HepG2 (cell line): ENCODE data around the gene MDFIC. TPM values are rescaled to one million over a fixed set of nuclear protein-coding genes. Genes with fewer than 3 reads are reported as not detected.

Source experiments
- DPF2 ChIP-seq: sonication (generic); formaldehyde crosslinking; IDR thresholded peaks from 2 replicates; pipeline ENCODE4 v1.4.0; 2020; ENCODE audit warnings: mild to moderate bottlenecking, low read depth, missing genetic modification reagents, borderline replicate concordance
- FIP1L1 ChIP-seq: fragments of 200-400 bp; formaldehyde crosslinking; IDR thresholded peaks from 2 replicates; pipeline ENCODE4 v1.6.1; 2018; ENCODE audit warnings: low read depth, mild to moderate bottlenecking, low read length, moderate library complexity, borderline replicate concordance; ENCODE audit not compliant: insufficient read depth
- HNRNPLL ChIP-seq: fragments of 200-400 bp; formaldehyde crosslinking; IDR thresholded peaks from 2 replicates; pipeline ENCODE4 v1.6.1; 2017; ENCODE audit warnings: mild to moderate bottlenecking, low read depth, low read length; ENCODE audit not compliant: poor library complexity, severe bottlenecking
- ZEB1 ChIP-seq: IDR thresholded peaks from 2 replicates; pipeline ENCODE4 v1.6.1; 2012; ENCODE audit warnings: mild to moderate bottlenecking, low read depth, inconsistent platforms; ENCODE audit not compliant: insufficient replicate concordance
- polyA plus RNA-seq, 8 experiments: library from polyadenylated mRNA; depleted of rRNA in 3 of 8; stranded (reverse) in 7 of 8; unstranded in 1 of 8; fragments of >200 nt; fragmentation: Illumina TruSeq in 4 of 8; extraction: Trizol in 4 of 8; gene quantifications; 2 replicates each; pipeline versions ENCODE4 v1.2.1 to v1.2.3, GENCODE V29; 2011 to 2016; ENCODE audit warnings: low read depth in 4 of 8, missing spikeins in 1 of 8, mixed read lengths in 1 of 8; ENCODE audit not compliant: insufficient read depth in 1 of 8
- total RNA-seq, 5 experiments: library from RNA; depleted of rRNA; stranded (reverse); fragments of >200 nt; fragmentation: Illumina TruSeq; extraction: Trizol; gene quantifications; 2 replicates each; pipeline ENCODE4 v1.2.3, GENCODE V29; 2016; ENCODE audit warnings: low read depth in 1 of 5
- TF ChIP-seq, protein P1 (sequence below): sonication (generic); formaldehyde crosslinking; IDR thresholded peaks from 2 replicates; pipeline ENCODE4 v1.4.0; 2020; ENCODE audit warnings: missing genetic modification reagents
- TF ChIP-seq, protein P2 (sequence below): sonication (generic); formaldehyde crosslinking; IDR thresholded peaks from 2 replicates; pipeline ENCODE4 v1.9.0; 2021; ENCODE audit warnings: missing genetic modification reagents, borderline replicate concordance
- TF ChIP-seq, protein P3 (sequence below): sonication (generic); formaldehyde crosslinking; IDR thresholded peaks from 2 replicates; pipeline ENCODE4 v1.4.0; 2020; ENCODE audit warnings: missing genetic modification reagents

MDFIC gene
- total and polyA plus RNA-seq, 2 of the 13 experiments (the other 11 are each of a cell fraction or from before 2014, with no cell fraction given) = 0.13 TPM; not detected in 1

DNA sequence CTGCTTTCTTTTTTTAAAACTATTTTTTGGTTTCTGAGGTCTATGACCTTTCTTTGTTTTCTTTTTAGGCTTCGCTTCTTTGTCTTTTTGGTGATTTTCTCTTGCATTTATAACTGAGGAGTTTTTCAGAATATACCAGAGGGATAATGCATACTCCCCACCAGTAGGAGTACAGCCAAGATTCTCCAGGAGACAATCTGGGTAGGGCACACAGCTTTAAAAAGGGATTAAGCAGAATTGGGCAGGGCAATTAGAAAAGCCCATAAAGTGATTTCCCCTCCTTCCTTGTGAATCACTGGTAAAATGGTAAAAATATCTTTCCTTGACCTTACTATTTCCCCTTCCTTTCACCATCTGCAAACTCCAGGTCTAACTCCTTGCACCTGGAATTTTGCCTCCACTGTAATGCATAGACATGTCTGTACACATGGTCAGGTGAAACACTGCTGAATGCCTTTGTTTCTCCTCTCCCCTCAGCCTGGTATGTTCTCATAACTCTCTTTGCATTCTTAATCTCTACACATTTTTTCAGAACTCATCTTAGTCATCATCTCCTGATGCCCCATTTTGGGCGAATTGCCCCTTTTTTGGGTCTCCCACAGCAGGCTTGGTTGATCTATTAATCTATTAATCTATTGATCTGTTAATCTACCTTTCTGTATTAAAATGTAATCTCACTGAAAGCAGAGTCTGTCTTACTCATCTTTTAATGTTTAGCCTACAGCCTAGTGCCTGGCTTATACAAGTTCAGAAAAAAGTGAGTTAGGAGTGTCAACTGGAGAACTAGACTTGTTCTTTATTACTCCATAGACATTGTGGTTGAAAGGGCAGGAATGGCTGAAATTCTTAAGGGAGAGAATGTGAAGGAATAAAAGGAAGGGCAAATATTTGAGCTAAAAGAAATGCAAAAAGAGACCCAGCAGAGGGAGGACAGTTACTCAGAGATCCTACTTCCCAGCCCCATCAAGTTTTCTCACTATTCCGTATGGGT lies 64.6 kb downstream of the MDFIC start (continued):
- TF ChIP-seq, protein P1, sequence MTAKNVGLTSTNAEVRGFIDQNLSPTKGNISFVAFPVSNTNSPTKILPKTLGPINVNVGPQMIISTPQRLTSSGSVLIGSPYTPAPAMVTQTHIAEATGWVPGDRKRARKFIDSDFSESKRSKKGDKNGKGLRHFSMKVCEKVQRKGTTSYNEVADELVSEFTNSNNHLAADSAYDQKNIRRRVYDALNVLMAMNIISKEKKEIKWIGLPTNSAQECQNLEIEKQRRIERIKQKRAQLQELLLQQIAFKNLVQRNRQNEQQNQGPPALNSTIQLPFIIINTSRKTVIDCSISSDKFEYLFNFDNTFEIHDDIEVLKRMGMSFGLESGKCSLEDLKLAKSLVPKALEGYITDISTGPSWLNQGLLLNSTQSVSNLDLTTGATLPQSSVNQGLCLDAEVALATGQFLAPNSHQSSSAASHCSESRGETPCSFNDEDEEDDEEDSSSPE (CRISPR knock-in tag) = no peak
- TF ChIP-seq HNRNPLL (no peak), FIP1L1 (no peak), ZEB1 (no peak), DPF2 (CRISPR knock-in tag) (no peak)
- TF ChIP-seq, protein P2, sequence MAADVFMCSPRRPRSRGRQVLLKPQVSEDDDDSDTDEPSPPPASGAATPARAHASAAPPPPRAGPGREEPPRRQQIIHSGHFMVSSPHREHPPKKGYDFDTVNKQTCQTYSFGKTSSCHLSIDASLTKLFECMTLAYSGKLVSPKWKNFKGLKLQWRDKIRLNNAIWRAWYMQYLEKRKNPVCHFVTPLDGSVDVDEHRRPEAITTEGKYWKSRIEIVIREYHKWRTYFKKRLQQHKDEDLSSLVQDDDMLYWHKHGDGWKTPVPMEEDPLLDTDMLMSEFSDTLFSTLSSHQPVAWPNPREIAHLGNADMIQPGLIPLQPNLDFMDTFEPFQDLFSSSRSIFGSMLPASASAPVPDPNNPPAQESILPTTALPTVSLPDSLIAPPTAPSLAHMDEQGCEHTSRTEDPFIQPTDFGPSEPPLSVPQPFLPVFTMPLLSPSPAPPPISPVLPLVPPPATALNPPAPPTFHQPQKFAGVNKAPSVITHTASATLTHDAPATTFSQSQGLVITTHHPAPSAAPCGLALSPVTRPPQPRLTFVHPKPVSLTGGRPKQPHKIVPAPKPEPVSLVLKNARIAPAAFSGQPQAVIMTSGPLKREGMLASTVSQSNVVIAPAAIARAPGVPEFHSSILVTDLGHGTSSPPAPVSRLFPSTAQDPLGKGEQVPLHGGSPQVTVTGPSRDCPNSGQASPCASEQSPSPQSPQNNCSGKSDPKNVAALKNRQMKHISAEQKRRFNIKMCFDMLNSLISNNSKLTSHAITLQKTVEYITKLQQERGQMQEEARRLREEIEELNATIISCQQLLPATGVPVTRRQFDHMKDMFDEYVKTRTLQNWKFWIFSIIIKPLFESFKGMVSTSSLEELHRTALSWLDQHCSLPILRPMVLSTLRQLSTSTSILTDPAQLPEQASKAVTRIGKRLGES (CRISPR knock-in tag) = no peak
- TF ChIP-seq, protein P3, sequence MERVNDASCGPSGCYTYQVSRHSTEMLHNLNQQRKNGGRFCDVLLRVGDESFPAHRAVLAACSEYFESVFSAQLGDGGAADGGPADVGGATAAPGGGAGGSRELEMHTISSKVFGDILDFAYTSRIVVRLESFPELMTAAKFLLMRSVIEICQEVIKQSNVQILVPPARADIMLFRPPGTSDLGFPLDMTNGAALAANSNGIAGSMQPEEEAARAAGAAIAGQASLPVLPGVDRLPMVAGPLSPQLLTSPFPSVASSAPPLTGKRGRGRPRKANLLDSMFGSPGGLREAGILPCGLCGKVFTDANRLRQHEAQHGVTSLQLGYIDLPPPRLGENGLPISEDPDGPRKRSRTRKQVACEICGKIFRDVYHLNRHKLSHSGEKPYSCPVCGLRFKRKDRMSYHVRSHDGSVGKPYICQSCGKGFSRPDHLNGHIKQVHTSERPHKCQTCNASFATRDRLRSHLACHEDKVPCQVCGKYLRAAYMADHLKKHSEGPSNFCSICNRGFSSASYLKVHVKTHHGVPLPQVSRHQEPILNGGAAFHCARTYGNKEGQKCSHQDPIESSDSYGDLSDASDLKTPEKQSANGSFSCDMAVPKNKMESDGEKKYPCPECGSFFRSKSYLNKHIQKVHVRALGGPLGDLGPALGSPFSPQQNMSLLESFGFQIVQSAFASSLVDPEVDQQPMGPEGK = no peak
